ENCODE results near the gene PLA2G4A. TPM values are rescaled to one million over a fixed set of nuclear protein-coding genes. Genes with fewer than 3 reads are reported as not detected.

The PLA2G4A gene
- total and polyA plus RNA-seq, 2 experiments from 2014 or later, result 1.1 to 3.8 TPM

- TF ChIP-seq CTCF (conservative IDR thresholded peaks at IDR 0.05; ENCODE audit: low read depth in 2 of 2) (no peak), NANOG (IDR thresholded peaks at IDR 0.05; ENCODE audit: borderline replicate concordance) (no peak), EZH2 (IDR thresholded peaks at IDR 0.05; ENCODE audit: low read depth, unreplicated experiment) (no peak), POLR2AphosphoS5 (IDR thresholded peaks at IDR 0.05; ENCODE audit: low read depth) (no peak), REST (IDR thresholded peaks at IDR 0.05; ENCODE audit: unreplicated experiment) (no peak), ZNF331 (CRISPR knock-in tag; IDR thresholded peaks at IDR 0.05; ENCODE audit: low read depth) (no peak), CREB1 (CRISPR knock-in tag; IDR thresholded peaks at IDR 0.05; ENCODE audit: low read depth) (no peak), JUNB (IDR thresholded peaks at IDR 0.05; ENCODE audit: unreplicated experiment) (no peak), STAT1 (IDR thresholded peaks at IDR 0.05; ENCODE audit: unreplicated experiment) (no peak), ZNF114 (CRISPR knock-in tag; IDR thresholded peaks at IDR 0.05) (no peak), EZH2phosphoT487 (IDR thresholded peaks at IDR 0.05; ENCODE audit: unreplicated experiment) (no peak)
- TF ChIP-seq, protein P1, sequence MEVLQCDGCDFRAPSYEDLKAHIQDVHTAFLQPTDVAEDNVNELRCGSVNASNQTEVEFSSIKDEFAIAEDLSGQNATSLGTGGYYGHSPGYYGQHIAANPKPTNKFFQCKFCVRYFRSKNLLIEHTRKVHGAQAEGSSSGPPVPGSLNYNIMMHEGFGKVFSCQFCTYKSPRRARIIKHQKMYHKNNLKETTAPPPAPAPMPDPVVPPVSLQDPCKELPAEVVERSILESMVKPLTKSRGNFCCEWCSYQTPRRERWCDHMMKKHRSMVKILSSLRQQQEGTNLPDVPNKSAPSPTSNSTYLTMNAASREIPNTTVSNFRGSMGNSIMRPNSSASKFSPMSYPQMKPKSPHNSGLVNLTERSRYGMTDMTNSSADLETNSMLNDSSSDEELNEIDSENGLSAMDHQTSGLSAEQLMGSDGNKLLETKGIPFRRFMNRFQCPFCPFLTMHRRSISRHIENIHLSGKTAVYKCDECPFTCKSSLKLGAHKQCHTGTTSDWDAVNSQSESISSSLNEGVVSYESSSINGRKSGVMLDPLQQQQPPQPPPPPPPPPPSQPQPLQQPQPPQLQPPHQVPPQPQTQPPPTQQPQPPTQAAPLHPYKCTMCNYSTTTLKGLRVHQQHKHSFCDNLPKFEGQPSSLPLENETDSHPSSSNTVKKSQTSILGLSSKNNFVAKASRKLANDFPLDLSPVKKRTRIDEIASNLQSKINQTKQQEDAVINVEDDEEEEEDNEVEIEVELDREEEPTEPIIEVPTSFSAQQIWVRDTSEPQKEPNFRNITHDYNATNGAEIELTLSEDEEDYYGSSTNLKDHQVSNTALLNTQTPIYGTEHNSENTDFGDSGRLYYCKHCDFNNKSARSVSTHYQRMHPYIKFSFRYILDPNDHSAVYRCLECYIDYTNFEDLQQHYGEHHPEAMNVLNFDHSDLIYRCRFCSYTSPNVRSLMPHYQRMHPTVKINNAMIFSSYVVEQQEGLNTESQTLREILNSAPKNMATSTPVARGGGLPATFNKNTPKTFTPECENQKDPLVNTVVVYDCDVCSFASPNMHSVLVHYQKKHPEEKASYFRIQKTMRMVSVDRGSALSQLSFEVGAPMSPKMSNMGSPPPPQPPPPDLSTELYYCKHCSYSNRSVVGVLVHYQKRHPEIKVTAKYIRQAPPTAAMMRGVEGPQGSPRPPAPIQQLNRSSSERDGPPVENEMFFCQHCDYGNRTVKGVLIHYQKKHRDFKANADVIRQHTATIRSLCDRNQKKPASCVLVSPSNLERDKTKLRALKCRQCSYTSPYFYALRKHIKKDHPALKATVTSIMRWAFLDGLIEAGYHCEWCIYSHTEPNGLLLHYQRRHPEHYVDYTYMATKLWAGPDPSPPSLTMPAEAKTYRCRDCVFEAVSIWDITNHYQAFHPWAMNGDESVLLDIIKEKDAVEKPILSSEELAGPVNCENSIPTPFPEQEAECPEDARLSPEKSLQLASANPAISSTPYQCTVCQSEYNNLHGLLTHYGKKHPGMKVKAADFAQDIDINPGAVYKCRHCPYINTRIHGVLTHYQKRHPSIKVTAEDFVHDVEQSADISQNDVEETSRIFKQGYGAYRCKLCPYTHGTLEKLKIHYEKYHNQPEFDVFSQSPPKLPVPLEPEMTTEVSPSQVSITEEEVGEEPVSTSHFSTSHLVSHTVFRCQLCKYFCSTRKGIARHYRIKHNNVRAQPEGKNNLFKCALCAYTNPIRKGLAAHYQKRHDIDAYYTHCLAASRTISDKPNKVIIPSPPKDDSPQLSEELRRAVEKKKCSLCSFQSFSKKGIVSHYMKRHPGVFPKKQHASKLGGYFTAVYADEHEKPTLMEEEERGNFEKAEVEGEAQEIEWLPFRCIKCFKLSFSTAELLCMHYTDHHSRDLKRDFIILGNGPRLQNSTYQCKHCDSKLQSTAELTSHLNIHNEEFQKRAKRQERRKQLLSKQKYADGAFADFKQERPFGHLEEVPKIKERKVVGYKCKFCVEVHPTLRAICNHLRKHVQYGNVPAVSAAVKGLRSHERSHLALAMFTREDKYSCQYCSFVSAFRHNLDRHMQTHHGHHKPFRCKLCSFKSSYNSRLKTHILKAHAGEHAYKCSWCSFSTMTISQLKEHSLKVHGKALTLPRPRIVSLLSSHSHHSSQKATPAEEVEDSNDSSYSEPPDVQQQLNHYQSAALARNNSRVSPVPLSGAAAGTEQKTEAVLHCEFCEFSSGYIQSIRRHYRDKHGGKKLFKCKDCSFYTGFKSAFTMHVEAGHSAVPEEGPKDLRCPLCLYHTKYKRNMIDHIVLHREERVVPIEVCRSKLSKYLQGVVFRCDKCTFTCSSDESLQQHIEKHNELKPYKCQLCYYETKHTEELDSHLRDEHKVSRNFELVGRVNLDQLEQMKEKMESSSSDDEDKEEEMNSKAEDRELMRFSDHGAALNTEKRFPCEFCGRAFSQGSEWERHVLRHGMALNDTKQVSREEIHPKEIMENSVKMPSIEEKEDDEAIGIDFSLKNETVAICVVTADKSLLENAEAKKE (CRISPR knock-in tag; IDR thresholded peaks at IDR 0.05), result no peak
- TF ChIP-seq, protein P2, sequence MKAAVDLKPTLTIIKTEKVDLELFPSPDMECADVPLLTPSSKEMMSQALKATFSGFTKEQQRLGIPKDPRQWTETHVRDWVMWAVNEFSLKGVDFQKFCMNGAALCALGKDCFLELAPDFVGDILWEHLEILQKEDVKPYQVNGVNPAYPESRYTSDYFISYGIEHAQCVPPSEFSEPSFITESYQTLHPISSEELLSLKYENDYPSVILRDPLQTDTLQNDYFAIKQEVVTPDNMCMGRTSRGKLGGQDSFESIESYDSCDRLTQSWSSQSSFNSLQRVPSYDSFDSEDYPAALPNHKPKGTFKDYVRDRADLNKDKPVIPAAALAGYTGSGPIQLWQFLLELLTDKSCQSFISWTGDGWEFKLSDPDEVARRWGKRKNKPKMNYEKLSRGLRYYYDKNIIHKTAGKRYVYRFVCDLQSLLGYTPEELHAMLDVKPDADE (IDR thresholded peaks at IDR 0.05), result no peak
- no peak for DNase-seq (ENCODE audit: low spot score)
- Histone ChIP-seq H3K79me2 (replicated peaks; ENCODE audit: insufficient read depth) (no peaks in the 10 kb centered on the region), H3K9me2 (ENCODE audit: insufficient read depth) (no peaks in the 10 kb centered on the region), H2AFZ (no peak overlapping the region), H3F3A (replicated peaks; ENCODE audit: low read depth) (no peaks in the 10 kb centered on the region), H3K4me2 (no peak overlapping the region), H3K36me3 (ENCODE audit: insufficient read depth) (no peaks in the 10 kb centered on the region), H3K27ac (ENCODE audit: low read depth) (no peak overlapping the region), H4K20me1 (replicated peaks; ENCODE audit: insufficient read depth) (no peaks in the 10 kb centered on the region), H3K27me3 (ENCODE audit: insufficient read depth) (no peaks in the 10 kb centered on the region), H3K4me3 (no peak overlapping the region), H3K4me1 (ENCODE audit: insufficient read depth) (no peaks in the 10 kb centered on the region)
- Mint-ChIP-seq H3K4me1 (no peaks in the 10 kb centered on the region), H3K27me3 (ENCODE audit: insufficient read depth, low read depth, poor library complexity) (no peaks in the 10 kb centered on the region), H3K36me3 (ENCODE audit: low read depth) (no peaks in the 10 kb centered on the region), H3K27ac (no peak overlapping the region), H3K4me3 (no peak overlapping the region), H3K9me3 (no peaks in the 10 kb centered on the region)
- no peak for ATAC-seq
Measured at GRCh38 chr1:186799689-186800054, 29.1 kb upstream of the PLA2G4A start.
